ENCODE data around the gene RIMBP2.

GRCh38 chr12:130622803-130623202, 93.3 kb downstream of the RIMBP2 start:
- TF ChIP-seq CTCF (IDR thresholded peaks at IDR 0.05) (no peak), USF1 (IDR thresholded peaks at IDR 0.05; ENCODE audit: borderline replicate concordance, low read depth) (no peak)

All from SK-N-SH (cell line).